GM12878 (cell line): ENCODE data around the gene COMT. TPM values are rescaled to one million over a fixed set of nuclear protein-coding genes. Genes with fewer than 3 reads are reported as not detected.

Experiments
- ATAC-seq: fragments of 200-7000 bp; cut with Tn5 transposase; 3 replicates; pipeline ENCODE4 v1.9.1; 2020; ENCODE audit warnings: mild to moderate bottlenecking, moderate library complexity
- BruUV-seq: library from RNA; stranded (reverse); fragments of 400-500 nt; replicated peaks from 2 replicates; lab custom pipeline; 2021; lab: Mats Ljungman, UMichigan
- CTCF ChIA-PET: fragments of 300-600 bp; sonication (Branson Sonifier 250); formaldehyde crosslinking; extraction: SDS; loops from one replicate; lab custom pipeline; 2021; ENCODE audit warnings: inconsistent platforms; lab: Yijun Ruan, JAX
- POLR2A ChIA-PET: fragments of 350-600 bp; formaldehyde crosslinking; extraction: SDS; loops from one replicate; lab custom pipeline; 2021; ENCODE audit warnings: inconsistent platforms; lab: Charles Lee
- RAD21 ChIA-PET: fragments of 300-600 bp; sonication (Branson Sonifier 250); formaldehyde crosslinking; loops from one replicate; lab custom pipeline; 2023; ENCODE audit warnings: antibody characterized with exemption; ENCODE audit not compliant: unreplicated experiment; lab: Charles Lee
- SMC1A ChIA-PET: fragments of 300-600 bp; sonication (Branson Sonifier 250); formaldehyde crosslinking; loops from one replicate; lab custom pipeline; 2023; ENCODE audit not compliant: unreplicated experiment, uncharacterized antibody; lab: Charles Lee
- DNase-seq: peaks from one replicate; pipeline ENCODE4 v3.0.0-alpha.2; 2011; ENCODE audit warnings: low read depth, low spot score
- FAIRE-seq: peaks from 3 replicates; lab custom pipeline; 2011; peaks lifted over from hg19 to GRCh38; lab: Jason Lieb, UNC
- H2AFZ ChIP-seq: 2 replicates; pipeline ENCODE4 v1.6.0; 2011; ENCODE audit warnings: low read depth, low read length, control low read depth; ENCODE audit not compliant: control insufficient read depth
- H3K27ac ChIP-seq: 2 replicates; pipeline ENCODE4 v1.5.1; 2011; ENCODE audit warnings: control low read depth; ENCODE audit not compliant: control insufficient read depth, insufficient read depth
- H3K27me3 ChIP-seq, 2 experiments: replicated peaks in 1 of 2; 2 replicates each; pipeline versions ENCODE4 v1.6.0 to v1.6.1; 2011; ENCODE audit warnings: low read length in 1 of 2; ENCODE audit not compliant: control insufficient read depth in 2 of 2, insufficient read depth in 2 of 2
- H3K36me3 ChIP-seq, 2 experiments: 2 replicates each; pipeline ENCODE4 v1.5.1; 2011; ENCODE audit warnings: low read length in 1 of 2; ENCODE audit not compliant: control insufficient read depth in 2 of 2, insufficient read depth in 2 of 2
- H3K4me1 ChIP-seq: 2 replicates; pipeline ENCODE4 v1.6.1; 2011; ENCODE audit warnings: mild to moderate bottlenecking, low read length, moderate library complexity, mixed read lengths; ENCODE audit not compliant: control insufficient read depth, insufficient read depth
- H3K4me2 ChIP-seq: 2 replicates; pipeline ENCODE4 v1.6.0; 2011; ENCODE audit warnings: control low read depth; ENCODE audit not compliant: control insufficient read depth, insufficient read depth
- H3K4me3 ChIP-seq: fragments of 200-600 bp; sonication (generic); 2 replicates; pipeline ENCODE4 v1.5.1; 2016
- H3K79me2 ChIP-seq: 2 replicates; pipeline ENCODE4 v1.6.0; 2011; ENCODE audit warnings: low read length; ENCODE audit not compliant: control insufficient read depth, insufficient read depth
- H3K9ac ChIP-seq: 2 replicates; pipeline ENCODE4 v1.8.0; 2011; ENCODE audit warnings: low read length, control low read depth, mixed read lengths; ENCODE audit not compliant: control insufficient read depth, insufficient read depth
- H3K9me3 ChIP-seq: replicated peaks from 3 replicates; pipeline ENCODE4 v1.5.1; 2011; ENCODE audit warnings: mild to moderate bottlenecking, low read length; ENCODE audit not compliant: control insufficient read depth, insufficient read depth
- H4K20me1 ChIP-seq: 2 replicates; pipeline ENCODE4 v1.6.0; 2011; ENCODE audit not compliant: control insufficient read depth, insufficient read depth
- CBFB ChIP-seq: IDR thresholded peaks from 2 replicates; pipeline ENCODE4 v1.6.1; 2016; ENCODE audit warnings: antibody characterized with exemption, low read depth
- CREB1 ChIP-seq: IDR thresholded peaks from 2 replicates; pipeline ENCODE4 v1.6.1; 2012; ENCODE audit warnings: low read depth, mild to moderate bottlenecking, inconsistent platforms
- ELK1 ChIP-seq: IDR thresholded peaks from 2 replicates; pipeline ENCODE4 v1.6.1; 2012; ENCODE audit warnings: low read depth, low read length, improper control_type of control experiment
- EP300 ChIP-seq, 2 experiments: fragments of 150-350 bp in 1 of 2; IDR thresholded peaks; 2 replicates each; pipeline ENCODE4 v1.6.1; 2011 to 2012; ENCODE audit warnings: low read depth in 2 of 2, low read length in 2 of 2, borderline replicate concordance in 1 of 2, improper control_type of control experiment in 1 of 2, inconsistent platforms in 1 of 2; ENCODE audit not compliant: control insufficient read depth in 1 of 2
- FOS ChIP-seq: IDR thresholded peaks from 3 replicates; pipeline ENCODE4 v1.6.1; 2011; ENCODE audit warnings: borderline replicate concordance; ENCODE audit not compliant: insufficient read length; ENCODE audit errors: extremely low read depth
- KAT2A ChIP-seq: conservative IDR thresholded peaks from 2 replicates; pipeline ENCODE4 v1.6.1; 2011; ENCODE audit warnings: low read depth, low read length; ENCODE audit not compliant: control insufficient read depth
- KLF5 ChIP-seq: fragments of 450-650 bp; IDR thresholded peaks from 2 replicates; pipeline ENCODE4 v1.6.1; 2014; ENCODE audit warnings: mild to moderate bottlenecking; ENCODE audit not compliant: partially characterized antibody
- MEF2A ChIP-seq: IDR thresholded peaks from 2 replicates; pipeline ENCODE4 v1.6.1; 2011; ENCODE audit warnings: low read depth, mild to moderate bottlenecking, low read length, moderate library complexity; ENCODE audit not compliant: insufficient read depth
- MXI1 ChIP-seq: fragments of 150-350 bp; IDR thresholded peaks from 2 replicates; pipeline ENCODE4 v1.6.1; 2011; ENCODE audit warnings: low read depth, mild to moderate bottlenecking, inconsistent platforms, low read length, improper control_type of control experiment
- NBN ChIP-seq: fragments of 450-650 bp; IDR thresholded peaks from 2 replicates; pipeline ENCODE4 v1.6.1; 2016
- POLR2AphosphoS5 ChIP-seq: IDR thresholded peaks from 2 replicates; pipeline ENCODE4 v1.6.1; 2011; ENCODE audit warnings: mild to moderate bottlenecking, low read length, inconsistent platforms
- RAD21 ChIP-seq: IDR thresholded peaks from 2 replicates; pipeline ENCODE4 v1.6.1; 2011; ENCODE audit warnings: mild to moderate bottlenecking, low read depth, low read length, moderate library complexity; ENCODE audit not compliant: insufficient read depth
- RAD51 ChIP-seq: fragments of 450-650 bp; IDR thresholded peaks from 2 replicates; pipeline ENCODE4 v1.6.1; 2016; ENCODE audit warnings: moderate library complexity, mild to moderate bottlenecking, inconsistent platforms
- RUNX3 ChIP-seq: IDR thresholded peaks from 2 replicates; pipeline ENCODE4 v1.6.1; 2012; ENCODE audit warnings: low read length, inconsistent platforms
- STAT1 ChIP-seq: fragments of 450-650 bp; conservative IDR thresholded peaks from 2 replicates; pipeline ENCODE4 v1.6.1; 2014; ENCODE audit warnings: antibody characterized with exemption, mild to moderate bottlenecking
- SUZ12 ChIP-seq: fragments of 200-600 bp; sonication (generic); IDR thresholded peaks from one replicate; pipeline ENCODE4 v1.6.1; 2018; ENCODE audit warnings: antibody characterized with exemption, mild to moderate bottlenecking; ENCODE audit not compliant: unreplicated experiment
- TCF3 ChIP-seq: IDR thresholded peaks from 2 replicates; pipeline ENCODE4 v1.6.1; 2012; ENCODE audit warnings: low read depth, mild to moderate bottlenecking, low read length, borderline replicate concordance; ENCODE audit not compliant: insufficient read depth
- ZNF24 ChIP-seq: fragments of 450-650 bp; IDR thresholded peaks from 2 replicates; pipeline ENCODE4 v1.6.1; 2017; ENCODE audit warnings: antibody characterized with exemption, mild to moderate bottlenecking
- WGBS: methylation state at CpG from one replicate; pipeline ENCODE4 v1.1.6; 2016; ENCODE audit warnings: low lambda C conversion rate; ENCODE audit not compliant: insufficient replicate concordance, insufficient coverage; ENCODE audit errors: missing lambda C conversion rate; 5-methylcytosine and 5-hydroxymethylcytosine counted together
- in situ Hi-C: fragments of 300-500 bp; cut with MboI; formaldehyde crosslinking; loops from 9 replicates; pipeline ENCODE4 v1.14.3; 2018; ENCODE audit warnings: mixed read lengths
- intact Hi-C: fragments of 100-400 bp; cut with micrococcal nuclease; formaldehyde crosslinking; loops from one replicate; pipeline ENCODE4 v1.14.2; 2022; ENCODE audit not compliant: unreplicated experiment
- polyA plus RNA-seq, 11 experiments: library from polyadenylated mRNA; depleted of rRNA in 4 of 11; unstranded in 6 of 11; stranded (reverse) in 5 of 11; fragments of >200 nt; fragmentation: Nextera tagmentation in 4 of 11; fragmentation: Illumina TruSeq in 1 of 11; extraction: Ambion mirVana in 4 of 11; extraction: Trizol in 1 of 11; gene quantifications; 1 replicate in 1 of 11; 2 replicates in 10 of 11; pipeline versions ENCODE4 v1.2.1 to v1.2.3, GENCODE V29; 2011 to 2016; ENCODE audit warnings: inconsistent platforms in 2 of 11, missing spikeins in 2 of 11, low read depth in 1 of 11
- total RNA-seq, 4 experiments: library from RNA; depleted of rRNA in 3 of 4; stranded (reverse); fragments of >200 nt in 3 of 4; fragmentation: Illumina TruSeq in 1 of 4; extraction: Trizol in 1 of 4; gene quantifications; 2 replicates each; pipeline versions ENCODE4 v1.2.1 to v1.2.3, GENCODE V29; 2013 to 2021

COMT gene
- total and polyA plus RNA-seq, 10 of the 15 experiments (the other 5 are each of a cell fraction or from before 2014, with no cell fraction given): 4.5 to 152 (median 66.1) TPM

- WGBS: 85% methylated on average over 6 of the region's 7 CpGs
- H3K4me2 ChIP-seq: no peak overlapping the region
- in situ Hi-C loops: no loop called here
- no peaks in the 10 kb centered on the region; a peak in 1 of 4 replicates for H3K36me3 ChIP-seq
- ChIA-PET RAD21 (no interaction called here), CTCF (no interaction called here), SMC1A (no interaction called here), POLR2A (no interaction called here)
- H3K27ac ChIP-seq: no peak overlapping the region
- no peaks in the 10 kb centered on the region for H4K20me1 ChIP-seq
- no peak overlapping the region for H3K9ac ChIP-seq
- FAIRE-seq: no peak
- no peaks in the 10 kb centered on the region for H3K4me1 ChIP-seq
- no peak overlapping the region for H2AFZ ChIP-seq
- TF ChIP-seq KLF5 (no peak), TCF3 (no peak), CREB1 (no peak), ZNF24 (no peak), FOS (no peak), EP300 (IDR thresholded peaks at IDR 0.05; ENCODE audit: borderline replicate concordance in 1 of 2, control insufficient read depth in 1 of 2, low read depth in 2 of 2, low read length in 2 of 2) (no peak), SUZ12 (no peak), CBFB (no peak), MXI1 (no peak), RAD51 (no peak), NBN (no peak), RAD21 (no peak), POLR2AphosphoS5 (no peak), STAT1 (no peak), KAT2A (no peak), MEF2A (no peak), ELK1 (no peak), RUNX3 (no peak)
- DNase-seq: no peak
- intact Hi-C loops: no loop called here
- no peak overlapping the region for H3K4me3 ChIP-seq
- no peaks in the 10 kb centered on the region for H3K9me3 ChIP-seq
- BruUV-seq: no TSS peak
- H3K79me2 ChIP-seq: no peaks in the 10 kb centered on the region
- no peaks in the 10 kb centered on the region for H3K27me3 ChIP-seq
- no peak for ATAC-seq
Observed at GRCh38 chr22:19902245-19902715, 39.3 kb upstream of the COMT start.
